Astrocyte of the spinal cord (primary cell): Measurements from ENCODE around the gene ZNF358.

Experiments
- DNase-seq: peaks from one replicate; pipeline ENCODE4 v3.0.0; 2011; ENCODE audit warnings: low read depth, low spot score
- H3K4me3 ChIP-seq: 2 replicates; pipeline ENCODE4 v1.5.1; 2011; ENCODE audit warnings: low read depth, mild to moderate bottlenecking, low read length, moderate library complexity
- in situ Hi-C: cut with HindIII; loops from 2 replicates; pipeline ENCODE4 v1.10.0; 2017; ENCODE audit warnings: low sequenced_read_pairs
- TF ChIP-seq, protein P1 (sequence below): IDR thresholded peaks from 2 replicates; pipeline ENCODE4 v1.5.1; 2012; ENCODE audit warnings: low read depth, mild to moderate bottlenecking, low read length, inconsistent platforms

The ZNF358 gene

DNA sequence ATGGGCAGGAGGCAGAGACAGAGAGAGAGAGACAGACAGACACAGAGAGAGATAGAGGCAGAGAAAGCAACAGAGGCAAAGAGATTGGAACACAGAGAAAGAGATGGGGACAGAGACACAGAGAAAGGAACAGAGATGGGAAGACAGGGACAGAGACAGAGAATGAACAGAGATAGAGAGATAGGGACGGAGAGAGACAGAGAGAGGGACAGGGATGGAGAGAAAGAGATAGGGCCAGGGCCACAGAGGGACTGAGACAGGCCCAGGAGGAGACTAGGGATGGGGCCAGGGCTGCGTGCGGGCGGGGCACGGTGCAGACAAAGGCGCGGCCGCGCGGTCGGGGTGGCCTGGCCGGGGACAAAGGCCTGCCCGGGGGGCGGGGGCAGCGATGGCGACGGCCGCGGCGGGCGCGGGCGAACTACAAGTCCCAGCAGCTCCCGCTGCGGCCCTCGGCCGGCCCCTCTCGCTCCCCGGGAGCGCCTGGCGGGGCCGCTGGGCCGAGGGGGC lies at the start of gene ZNF358:
Gene ZNF358, plus strand, starts transcription at position 459 of the 507 bp plus-strand sequence. CDS start 3,140 bp downstream, outside the sequence.
- TF ChIP-seq, protein P1, sequence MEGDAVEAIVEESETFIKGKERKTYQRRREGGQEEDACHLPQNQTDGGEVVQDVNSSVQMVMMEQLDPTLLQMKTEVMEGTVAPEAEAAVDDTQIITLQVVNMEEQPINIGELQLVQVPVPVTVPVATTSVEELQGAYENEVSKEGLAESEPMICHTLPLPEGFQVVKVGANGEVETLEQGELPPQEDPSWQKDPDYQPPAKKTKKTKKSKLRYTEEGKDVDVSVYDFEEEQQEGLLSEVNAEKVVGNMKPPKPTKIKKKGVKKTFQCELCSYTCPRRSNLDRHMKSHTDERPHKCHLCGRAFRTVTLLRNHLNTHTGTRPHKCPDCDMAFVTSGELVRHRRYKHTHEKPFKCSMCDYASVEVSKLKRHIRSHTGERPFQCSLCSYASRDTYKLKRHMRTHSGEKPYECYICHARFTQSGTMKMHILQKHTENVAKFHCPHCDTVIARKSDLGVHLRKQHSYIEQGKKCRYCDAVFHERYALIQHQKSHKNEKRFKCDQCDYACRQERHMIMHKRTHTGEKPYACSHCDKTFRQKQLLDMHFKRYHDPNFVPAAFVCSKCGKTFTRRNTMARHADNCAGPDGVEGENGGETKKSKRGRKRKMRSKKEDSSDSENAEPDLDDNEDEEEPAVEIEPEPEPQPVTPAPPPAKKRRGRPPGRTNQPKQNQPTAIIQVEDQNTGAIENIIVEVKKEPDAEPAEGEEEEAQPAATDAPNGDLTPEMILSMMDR = no peak
- in situ Hi-C loops = no loop called here
- H3K4me3 ChIP-seq = peak within 1 kb of the TSS; percentile 78
- peak; percentile 58 for DNase-seq

DNA sequence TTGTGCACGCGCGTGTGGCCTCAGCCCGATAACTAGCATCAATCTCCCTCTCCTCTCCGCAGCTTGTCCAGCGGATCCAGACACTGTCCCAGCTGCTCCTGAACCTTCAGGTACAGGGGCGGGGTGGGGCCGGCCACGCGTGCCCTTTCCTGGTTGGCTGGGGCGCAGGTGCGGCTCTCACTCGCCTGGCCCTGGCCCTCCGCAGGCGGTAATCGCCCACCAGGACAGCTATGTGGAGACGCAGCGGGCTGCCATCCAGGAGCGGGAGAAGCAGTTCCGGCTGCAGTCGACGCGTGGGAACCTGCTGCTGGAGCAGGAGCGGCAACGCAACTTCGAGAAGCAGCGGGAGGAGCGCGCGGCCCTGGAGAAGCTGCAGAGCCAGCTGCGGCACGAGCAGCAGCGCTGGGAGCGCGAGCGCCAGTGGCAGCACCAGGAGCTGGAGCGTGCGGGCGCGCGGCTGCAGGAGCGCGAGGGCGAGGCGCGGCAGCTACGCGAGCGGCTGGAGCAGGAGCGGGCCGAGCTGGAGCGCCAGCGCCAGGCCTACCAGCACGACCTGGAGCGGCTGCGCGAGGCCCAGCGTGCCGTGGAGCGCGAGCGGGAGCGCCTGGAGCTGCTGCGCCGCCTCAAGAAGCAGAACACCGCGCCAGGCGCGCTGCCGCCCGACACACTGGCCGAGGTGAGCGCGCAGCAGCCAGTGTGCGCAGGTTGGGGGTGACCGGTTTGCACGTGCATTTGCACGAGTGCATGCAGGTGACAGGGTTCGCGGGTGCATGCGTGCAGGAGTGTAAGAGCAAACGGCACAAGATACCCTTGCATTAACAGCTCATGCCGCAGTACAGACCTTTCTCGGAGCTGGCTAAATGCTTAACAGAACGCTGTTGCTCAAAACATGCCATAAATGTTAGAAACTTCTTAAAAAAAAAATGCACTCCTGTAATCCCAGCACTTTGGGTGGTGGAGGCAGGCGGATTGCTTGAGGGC lies 48.6 kb upstream of the ZNF358 start:
- no peak for DNase-seq
- H3K4me3 ChIP-seq = no peak overlapping the region
- in situ Hi-C loops = no loop called here
- TF ChIP-seq, protein P1 = no peak

DNA sequence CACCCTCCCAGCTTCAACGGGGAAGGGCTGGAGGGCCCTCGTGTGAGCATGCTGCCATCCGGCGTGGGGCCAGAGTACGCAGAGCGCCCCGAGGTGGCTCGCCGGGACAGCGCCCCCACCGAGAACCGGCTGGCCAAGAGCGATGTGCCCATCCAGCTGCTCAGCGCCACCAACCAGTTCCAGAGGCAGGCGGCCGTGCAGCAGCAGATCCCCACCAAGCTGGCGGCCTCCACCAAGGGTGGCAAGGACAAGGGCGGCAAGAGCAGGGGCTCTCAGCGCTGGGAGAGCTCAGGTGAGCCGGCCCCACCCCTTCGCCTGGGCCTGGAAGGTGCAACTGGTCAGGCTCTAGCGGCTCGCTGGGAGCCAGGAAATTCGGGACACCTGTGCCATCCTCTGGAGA lies 47.1 kb upstream of the ZNF358 start:
- no peak overlapping the region for H3K4me3 ChIP-seq
- in situ Hi-C loops = no loop called here
- no peak for DNase-seq
- TF ChIP-seq, protein P1 = no peak

DNA sequence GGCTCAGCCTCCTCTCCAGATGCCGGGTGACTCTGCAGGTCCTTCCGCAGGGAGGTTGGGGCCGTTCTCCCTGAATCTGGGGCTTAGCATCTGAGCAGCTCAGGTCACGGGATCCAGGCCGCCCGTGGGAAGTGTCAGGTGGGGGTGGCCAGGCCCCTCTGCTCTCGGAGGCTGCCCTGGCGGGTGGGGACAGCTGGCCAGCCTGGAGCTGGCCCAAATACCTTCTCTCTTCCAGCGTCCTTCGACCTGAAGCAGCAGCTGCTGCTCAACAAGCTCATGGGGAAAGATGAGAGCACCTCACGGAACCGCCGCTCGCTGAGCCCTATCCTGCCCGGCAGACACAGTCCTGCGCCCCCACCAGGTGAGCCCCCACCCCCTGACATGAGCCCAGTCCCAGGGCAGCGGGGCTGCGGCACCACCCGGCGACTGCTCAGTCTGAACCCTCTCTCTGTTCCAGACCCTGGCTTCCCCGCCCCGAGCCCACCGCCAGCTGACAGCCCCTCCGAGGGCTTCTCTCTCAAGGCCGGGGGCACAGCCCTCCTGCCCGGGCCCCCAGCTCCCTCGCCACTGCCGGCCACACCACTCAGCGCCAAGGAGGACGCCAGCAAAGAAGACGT lies 46.1 kb upstream of the ZNF358 start:
- no peak overlapping the region for H3K4me3 ChIP-seq
- DNase-seq = no peak
- in situ Hi-C loops = no loop called here
- TF ChIP-seq, protein P1 = no peak

DNA sequence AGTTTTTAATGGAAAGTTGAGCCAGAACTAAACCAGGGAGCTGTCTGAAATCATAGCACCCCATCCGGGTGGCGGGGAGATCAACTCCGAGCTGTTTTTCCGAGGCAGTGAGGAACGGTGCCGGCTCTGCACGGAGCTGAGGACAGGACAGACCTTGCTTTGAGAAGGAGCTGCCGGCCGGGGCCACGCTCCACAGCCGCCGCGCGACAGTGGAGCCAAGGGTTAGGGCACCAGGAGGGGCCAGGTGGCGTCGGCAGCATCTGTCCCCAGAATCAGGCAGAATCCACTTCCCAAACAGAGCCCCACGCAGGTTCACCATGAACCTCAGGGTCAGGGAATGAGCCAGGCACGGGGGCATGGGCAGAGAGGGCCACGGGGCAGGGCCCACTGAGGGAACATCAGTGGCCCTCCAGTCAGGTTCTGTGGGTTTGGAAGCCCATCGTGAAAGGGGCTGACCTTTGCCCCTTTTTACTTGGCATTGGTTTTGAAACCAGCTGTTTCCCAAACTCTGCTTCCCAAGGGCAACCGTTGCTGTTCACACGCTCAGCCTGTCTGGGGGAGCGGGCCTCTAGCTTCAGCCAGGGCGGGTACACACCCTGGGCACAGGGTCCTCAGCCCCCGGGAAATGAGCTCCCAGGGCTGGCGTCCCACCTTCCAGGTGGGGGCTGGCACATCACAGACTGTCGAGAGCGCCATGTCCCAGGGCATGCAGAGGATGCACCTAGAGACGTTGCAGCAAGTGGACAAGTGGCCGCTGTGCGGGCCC lies 45.2 kb upstream of the ZNF358 start:
- in situ Hi-C loops = no loop called here
- no peak for DNase-seq
- TF ChIP-seq, protein P1 = no peak
- H3K4me3 ChIP-seq = no peak overlapping the region
